HEK293 (cell line): ENCODE results near the gene FCHO1.
A peak's percentile ranks its signal among the peaks of the same experiment; 100 is the strongest.

Experiments used
- TCF7L2 ChIP-seq: IDR thresholded peaks from 2 replicates; pipeline ENCODE4 v1.6.1; 2011; ENCODE audit warnings: low read depth, mild to moderate bottlenecking, inconsistent platforms, low read length, moderate library complexity, borderline replicate concordance
- TRIM28 ChIP-seq: IDR thresholded peaks from 2 replicates; pipeline ENCODE4 v1.6.1; 2011; ENCODE audit warnings: low read length, control low read depth, borderline replicate concordance
- ZBTB20 ChIP-seq: fragments of 450-650 bp; formaldehyde crosslinking; IDR thresholded peaks from 2 replicates; pipeline ENCODE4 v1.5.1; 2016; ENCODE audit warnings: missing biosample characterization, missing genetic modification characterization
- ZNF175 ChIP-seq: fragments of 450-650 bp; formaldehyde crosslinking; IDR thresholded peaks from 2 replicates; pipeline ENCODE4 v1.5.1; 2016; ENCODE audit warnings: missing biosample characterization, missing genetic modification characterization
- ZNF24 ChIP-seq: fragments of 450-650 bp; formaldehyde crosslinking; IDR thresholded peaks from 2 replicates; pipeline ENCODE4 v1.5.1; 2016; ENCODE audit warnings: missing biosample characterization, missing genetic modification characterization
- ZNF274 ChIP-seq, 2 experiments: fragments of 200-500 bp in 1 of 2; fragments of 450-650 bp in 1 of 2; sonication (Bioruptor generic) in 1 of 2; formaldehyde crosslinking in 1 of 2; IDR thresholded peaks; 2 replicates each; pipeline versions ENCODE4 v1.5.1 to v1.6.1; 2014 to 2016; ENCODE audit warnings: borderline replicate concordance in 1 of 2, inconsistent platforms in 1 of 2, low read length in 1 of 2, missing biosample characterization in 1 of 2, missing genetic modification characterization in 1 of 2
- ZNF558 ChIP-seq: fragments of 450-650 bp; formaldehyde crosslinking; IDR thresholded peaks from 2 replicates; pipeline ENCODE4 v1.5.1; 2016; ENCODE audit warnings: missing biosample characterization, missing genetic modification characterization
- ZNF777 ChIP-seq: fragments of 450-650 bp; formaldehyde crosslinking; IDR thresholded peaks from 2 replicates; pipeline ENCODE4 v1.5.1; 2017; ENCODE audit warnings: missing biosample characterization, missing genetic modification characterization, borderline replicate concordance
- ZNF830 ChIP-seq: fragments of 450-650 bp; IDR thresholded peaks from 2 replicates; pipeline ENCODE4 v1.5.0; 2018; ENCODE audit warnings: missing biosample characterization, missing genetic modification characterization, low read depth, mild to moderate bottlenecking, moderate library complexity
- TF ChIP-seq, protein P1 (sequence below): fragments of 450-650 bp; formaldehyde crosslinking; IDR thresholded peaks from 2 replicates; pipeline ENCODE4 v1.5.1; 2016; ENCODE audit warnings: missing biosample characterization, missing genetic modification characterization
- TF ChIP-seq, protein P2 (sequence below): fragments of 450-650 bp; formaldehyde crosslinking; IDR thresholded peaks from 2 replicates; pipeline ENCODE4 v1.5.1; 2016; ENCODE audit warnings: missing biosample characterization, missing genetic modification characterization
- TF ChIP-seq, protein P3 (sequence below): fragments of 450-650 bp; formaldehyde crosslinking; IDR thresholded peaks from 2 replicates; pipeline ENCODE4 v1.5.1; 2017; ENCODE audit warnings: missing biosample characterization, missing genetic modification characterization
- TF ChIP-seq, protein P4 (sequence below): fragments of 450-650 bp; formaldehyde crosslinking; optimal IDR thresholded peaks from 2 replicates; pipeline ENCODE3; 2016; ENCODE audit warnings: missing biosample characterization, mild to moderate bottlenecking, missing genetic modification characterization

DNA sequence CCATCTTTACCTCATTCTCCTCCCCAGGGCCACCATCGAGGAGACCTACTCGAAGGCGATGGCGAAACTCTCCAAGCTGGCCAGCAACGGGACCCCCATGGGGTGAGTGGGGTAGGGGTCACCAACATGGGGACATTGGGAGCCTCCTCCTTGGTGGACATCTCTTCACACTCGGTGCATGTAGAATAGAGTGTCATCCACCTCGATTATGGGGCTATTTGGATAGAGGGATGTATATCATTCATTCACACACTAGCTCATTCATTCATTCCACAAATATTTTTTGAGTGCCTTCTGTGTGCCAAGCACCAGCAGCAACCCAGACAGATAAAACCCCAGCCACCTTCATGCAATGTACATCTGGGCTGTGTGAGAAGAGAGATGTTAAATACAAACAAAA is 13.1 kb downstream of the FCHO1 start:
- TF ChIP-seq ZNF777 (tag by site-specific recombination) (no peak), TRIM28 (no peak), TCF7L2 (no peak), ZNF175 (no peak), ZNF830 (tag by site-specific recombination) (no peak), ZNF558 (tag by site-specific recombination) (no peak), ZBTB20 (tag by site-specific recombination) (no peak), ZNF24 (tag by site-specific recombination) (0 out of 2 replicates have a peak, but pooled peaks have one; percentile 21), ZNF274 (IDR thresholded peaks at IDR 0.05; ENCODE audit: low read length) (no peak), ZNF274 (tag by site-specific recombination; IDR thresholded peaks at IDR 0.05; ENCODE audit: borderline replicate concordance) (no peak)
- TF ChIP-seq, protein P1, sequence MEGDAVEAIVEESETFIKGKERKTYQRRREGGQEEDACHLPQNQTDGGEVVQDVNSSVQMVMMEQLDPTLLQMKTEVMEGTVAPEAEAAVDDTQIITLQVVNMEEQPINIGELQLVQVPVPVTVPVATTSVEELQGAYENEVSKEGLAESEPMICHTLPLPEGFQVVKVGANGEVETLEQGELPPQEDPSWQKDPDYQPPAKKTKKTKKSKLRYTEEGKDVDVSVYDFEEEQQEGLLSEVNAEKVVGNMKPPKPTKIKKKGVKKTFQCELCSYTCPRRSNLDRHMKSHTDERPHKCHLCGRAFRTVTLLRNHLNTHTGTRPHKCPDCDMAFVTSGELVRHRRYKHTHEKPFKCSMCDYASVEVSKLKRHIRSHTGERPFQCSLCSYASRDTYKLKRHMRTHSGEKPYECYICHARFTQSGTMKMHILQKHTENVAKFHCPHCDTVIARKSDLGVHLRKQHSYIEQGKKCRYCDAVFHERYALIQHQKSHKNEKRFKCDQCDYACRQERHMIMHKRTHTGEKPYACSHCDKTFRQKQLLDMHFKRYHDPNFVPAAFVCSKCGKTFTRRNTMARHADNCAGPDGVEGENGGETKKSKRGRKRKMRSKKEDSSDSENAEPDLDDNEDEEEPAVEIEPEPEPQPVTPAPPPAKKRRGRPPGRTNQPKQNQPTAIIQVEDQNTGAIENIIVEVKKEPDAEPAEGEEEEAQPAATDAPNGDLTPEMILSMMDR (tag by site-specific recombination): no peak
- TF ChIP-seq, protein P2, sequence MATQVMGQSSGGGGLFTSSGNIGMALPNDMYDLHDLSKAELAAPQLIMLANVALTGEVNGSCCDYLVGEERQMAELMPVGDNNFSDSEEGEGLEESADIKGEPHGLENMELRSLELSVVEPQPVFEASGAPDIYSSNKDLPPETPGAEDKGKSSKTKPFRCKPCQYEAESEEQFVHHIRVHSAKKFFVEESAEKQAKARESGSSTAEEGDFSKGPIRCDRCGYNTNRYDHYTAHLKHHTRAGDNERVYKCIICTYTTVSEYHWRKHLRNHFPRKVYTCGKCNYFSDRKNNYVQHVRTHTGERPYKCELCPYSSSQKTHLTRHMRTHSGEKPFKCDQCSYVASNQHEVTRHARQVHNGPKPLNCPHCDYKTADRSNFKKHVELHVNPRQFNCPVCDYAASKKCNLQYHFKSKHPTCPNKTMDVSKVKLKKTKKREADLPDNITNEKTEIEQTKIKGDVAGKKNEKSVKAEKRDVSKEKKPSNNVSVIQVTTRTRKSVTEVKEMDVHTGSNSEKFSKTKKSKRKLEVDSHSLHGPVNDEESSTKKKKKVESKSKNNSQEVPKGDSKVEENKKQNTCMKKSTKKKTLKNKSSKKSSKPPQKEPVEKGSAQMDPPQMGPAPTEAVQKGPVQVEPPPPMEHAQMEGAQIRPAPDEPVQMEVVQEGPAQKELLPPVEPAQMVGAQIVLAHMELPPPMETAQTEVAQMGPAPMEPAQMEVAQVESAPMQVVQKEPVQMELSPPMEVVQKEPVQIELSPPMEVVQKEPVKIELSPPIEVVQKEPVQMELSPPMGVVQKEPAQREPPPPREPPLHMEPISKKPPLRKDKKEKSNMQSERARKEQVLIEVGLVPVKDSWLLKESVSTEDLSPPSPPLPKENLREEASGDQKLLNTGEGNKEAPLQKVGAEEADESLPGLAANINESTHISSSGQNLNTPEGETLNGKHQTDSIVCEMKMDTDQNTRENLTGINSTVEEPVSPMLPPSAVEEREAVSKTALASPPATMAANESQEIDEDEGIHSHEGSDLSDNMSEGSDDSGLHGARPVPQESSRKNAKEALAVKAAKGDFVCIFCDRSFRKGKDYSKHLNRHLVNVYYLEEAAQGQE (tag by site-specific recombination): no peak
- TF ChIP-seq, protein P3, sequence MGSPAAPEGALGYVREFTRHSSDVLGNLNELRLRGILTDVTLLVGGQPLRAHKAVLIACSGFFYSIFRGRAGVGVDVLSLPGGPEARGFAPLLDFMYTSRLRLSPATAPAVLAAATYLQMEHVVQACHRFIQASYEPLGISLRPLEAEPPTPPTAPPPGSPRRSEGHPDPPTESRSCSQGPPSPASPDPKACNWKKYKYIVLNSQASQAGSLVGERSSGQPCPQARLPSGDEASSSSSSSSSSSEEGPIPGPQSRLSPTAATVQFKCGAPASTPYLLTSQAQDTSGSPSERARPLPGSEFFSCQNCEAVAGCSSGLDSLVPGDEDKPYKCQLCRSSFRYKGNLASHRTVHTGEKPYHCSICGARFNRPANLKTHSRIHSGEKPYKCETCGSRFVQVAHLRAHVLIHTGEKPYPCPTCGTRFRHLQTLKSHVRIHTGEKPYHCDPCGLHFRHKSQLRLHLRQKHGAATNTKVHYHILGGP: no peak
- TF ChIP-seq, protein P4, sequence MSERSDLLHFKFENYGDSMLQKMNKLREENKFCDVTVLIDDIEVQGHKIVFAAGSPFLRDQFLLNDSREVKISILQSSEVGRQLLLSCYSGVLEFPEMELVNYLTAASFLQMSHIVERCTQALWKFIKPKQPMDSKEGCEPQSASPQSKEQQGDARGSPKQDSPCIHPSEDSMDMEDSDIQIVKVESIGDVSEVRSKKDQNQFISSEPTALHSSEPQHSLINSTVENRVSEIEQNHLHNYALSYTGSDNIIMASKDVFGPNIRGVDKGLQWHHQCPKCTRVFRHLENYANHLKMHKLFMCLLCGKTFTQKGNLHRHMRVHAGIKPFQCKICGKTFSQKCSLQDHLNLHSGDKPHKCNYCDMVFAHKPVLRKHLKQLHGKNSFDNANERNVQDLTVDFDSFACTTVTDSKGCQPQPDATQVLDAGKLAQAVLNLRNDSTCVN: no peak
